ENCODE data around the gene MATCAP1. TPM values are rescaled to one million over a fixed set of nuclear protein-coding genes. Genes with fewer than 3 reads are reported as not detected.

The MATCAP1 gene
- total and polyA plus RNA-seq, 8 donors: 4.8 to 55.6 (median 14.7) TPM

GRCh38 chr16:67200491-67200890 is 16.7 kb upstream of the MATCAP1 start:
- no peaks in the 10 kb centered on the region for H3K9me3 ChIP-seq
- no peak for FAIRE-seq
- no peaks in the 10 kb centered on the region for H3K27me3 ChIP-seq
- peaks cover 0 to 49% (median 11%) of the 10 kb centered on the region in 3 donors for H3K36me3 ChIP-seq
- DNase-seq: peak in 2 of 6 donors; percentile 39 to 73
- no peak for ATAC-seq
- peak overlapping the region in 1 of 4 donors; percentile 69 for H3K4me3 ChIP-seq
- WGBS, 2 donors: 82 to 95% methylated on average over 7 to 8 of the region's 8 CpGs
- no peak overlapping the region for H3K27ac ChIP-seq
- no peak for TF ChIP-seq CTCF (IDR thresholded peaks at IDR 0.05)
- intact Hi-C loops (cut with DNase I): no loop called here
- no peaks in the 10 kb centered on the region for H3K4me1 ChIP-seq

- Histone ChIP-seq H3K4me1 (no peaks in the 10 kb centered on the region), H3K9me3 (no peaks in the 10 kb centered on the region), H3K27ac (peak overlapping the region in 1 of 4 donors; percentile 72), H3K4me3 (peak overlapping the region; percentile 60 to 77 (median 66)), H3K36me3 (peaks cover 0 to 50% (median 18%) of the 10 kb centered on the region in 3 donors), H3K27me3 (no peaks in the 10 kb centered on the region)
- 9 to 12% methylated on average over 22 of the region's 22 CpGs for WGBS, 2 donors
- ATAC-seq (peak; percentile 30 to 51 (median 43)), DNase-seq (peak in 2 of 6 donors; percentile 63 to 75), FAIRE-seq (no peak)
- no peak for TF ChIP-seq CTCF (IDR thresholded peaks at IDR 0.05)
- intact Hi-C loops (cut with DNase I): no loop called here
Measured at GRCh38 chr16:67199808-67200198, 16.0 kb upstream of the MATCAP1 start.

GRCh38 chr16:67199011-67199807 is 15.4 kb upstream of the MATCAP1 start, which contains the start of gene ELMO3:
TSS of gene ELMO3 (plus strand) at chr16:67199131. CDS start at chr16:67199327, 196 bp downstream.
- no peak for FAIRE-seq
- 11 to 13% methylated on average over 57 to 61 of the region's 61 CpGs for WGBS, 2 donors

GRCh38 chr16:67198238-67198734 is 14.5 kb upstream of the MATCAP1 start:
- DNase-seq: peak in 4 of 6 donors; percentile 43 to 76 (median 64)
- FAIRE-seq: no peak
- H3K4me3 ChIP-seq: peak overlapping the region in 1 of 4 donors; percentile 69

More at GRCh38 chr16:67199011-67199807, 15.4 kb upstream of the MATCAP1 start, which contains the start of gene ELMO3:
- H3K27ac ChIP-seq: peak within 1 kb of the TSS; percentile 72 to 79 (median 74)
- no peaks in the 10 kb centered on the region for H3K9me3 ChIP-seq
- peak; percentile 40 to 59 (median 52) for TF ChIP-seq CTCF (IDR thresholded peaks at IDR 0.05)
- H3K36me3 ChIP-seq: peaks cover 0 to 53% (median 19%) of the 10 kb centered on the region in 3 donors
- ATAC-seq (peak; percentile 87 to 92 (median 89)), DNase-seq (peak; percentile 72 to 91 (median 82))
- no peaks in the 10 kb centered on the region for H3K4me1 ChIP-seq
- H3K4me3 ChIP-seq: peak within 1 kb of the TSS; percentile 60 to 77 (median 66)
- H3K27me3 ChIP-seq: no peaks in the 10 kb centered on the region
- intact Hi-C loops (cut with DNase I): no loop called here

More at GRCh38 chr16:67198238-67198734, 14.5 kb upstream of the MATCAP1 start:
- Histone ChIP-seq H3K4me1 (peaks cover 3 to 6% (median 3%) of the 10 kb centered on the region in 3 donors), H3K27ac (peak overlapping the region in 3 of 4 donors; percentile 72 to 77 (median 72)), H3K27me3 (no peaks in the 10 kb centered on the region), H3K9me3 (no peaks in the 10 kb centered on the region), H3K36me3 (peaks cover 0 to 46% (median 19%) of the 10 kb centered on the region in 3 donors)
- peak; percentile 16 to 48 (median 28) for TF ChIP-seq CTCF (IDR thresholded peaks at IDR 0.05)
- intact Hi-C loops (cut with DNase I): no loop called here
- WGBS, 2 donors: 40 to 44% methylated on average over 11 to 12 of the region's 12 CpGs
- ATAC-seq: peak; percentile 25 to 59 (median 42)
